ENCODE measurements around the gene CHST8. TPM values are rescaled to one million over a fixed set of nuclear protein-coding genes. Genes with fewer than 3 reads are reported as not detected.

Gene CHST8
- total RNA-seq, 1 experiment from 2014 or later: not detected

GRCh38 chr19:33754361-33754760, 132.6 kb downstream of the CHST8 start:
- Mint-ChIP-seq H3K36me3 (ENCODE audit: insufficient read depth, unreplicated experiment) (no peaks in the 10 kb centered on the region), H3K27ac (ENCODE audit: low read depth, unreplicated experiment) (no peak overlapping the region), H3K4me1 (ENCODE audit: insufficient read depth, unreplicated experiment) (no peaks in the 10 kb centered on the region), H3K9me3 (ENCODE audit: unreplicated experiment) (no peaks in the 10 kb centered on the region), H3K4me3 (ENCODE audit: unreplicated experiment) (no peak overlapping the region), H3K27me3 (ENCODE audit: insufficient read depth, unreplicated experiment) (no peaks in the 10 kb centered on the region)
- ChIA-PET CTCF (interaction anchor here (0.6 to 2.1 kb wide), 2 partner anchors 12 to 24 kb away, joined by 3 to 8 read pairs; no protein-coding TSS in a partner anchor), POLR2A (interaction anchor here (0.6 kb wide), 1 partner anchor 522 kb away, joined by 3 read pairs; no protein-coding TSS in a partner anchor)
- intact Hi-C loops (cut with micrococcal nuclease): no loop called here
- BruUV-seq (replicated peaks): no TSS peak
- no peak for TF ChIP-seq CTCF (IDR thresholded peaks at IDR 0.05; ENCODE audit: unreplicated experiment)
- DNase-seq (ENCODE audit: unreplicated experiment): no peak

GRCh38 chr19:33755099-33756035, 133.6 kb downstream of the CHST8 start:
- H3K4me3 Mint-ChIP-seq (ENCODE audit: unreplicated experiment): no peak overlapping the region
- ChIA-PET POLR2A (interaction anchor here (0.6 kb wide), 1 partner anchor 379 kb away, joined by 3 read pairs; no protein-coding TSS in a partner anchor), CTCF (interaction anchor here (0.6 to 2.1 kb wide), 4 partner anchors 16 to 342 kb away, joined by 3 to 8 read pairs (median 4); no protein-coding TSS in a partner anchor)
- DNase-seq (ENCODE audit: unreplicated experiment): no peak
- intact Hi-C loops (cut with micrococcal nuclease): no loop called here
- peaks cover 5% of the 10 kb centered on the region for H3K9me3 Mint-ChIP-seq (ENCODE audit: unreplicated experiment)
- no peaks in the 10 kb centered on the region for H3K27me3 Mint-ChIP-seq (ENCODE audit: insufficient read depth, unreplicated experiment)
- H3K36me3 Mint-ChIP-seq (ENCODE audit: insufficient read depth, unreplicated experiment): no peaks in the 10 kb centered on the region
- H3K4me1 Mint-ChIP-seq (ENCODE audit: insufficient read depth, unreplicated experiment): no peaks in the 10 kb centered on the region
- H3K27ac Mint-ChIP-seq (ENCODE audit: low read depth, unreplicated experiment): no peak overlapping the region
- BruUV-seq (replicated peaks): no TSS peak
- no peak for TF ChIP-seq CTCF (IDR thresholded peaks at IDR 0.05; ENCODE audit: unreplicated experiment)

GRCh38 chr19:33756177-33756576, 134.4 kb downstream of the CHST8 start:
- ChIA-PET CTCF (interaction anchor here (1.1 to 2.1 kb wide), 3 partner anchors 15 to 341 kb away, joined by 3 to 8 read pairs (median 6); no protein-coding TSS in a partner anchor), POLR2A (interaction anchor here (0.6 kb wide), 1 partner anchor 378 kb away, joined by 3 read pairs; no protein-coding TSS in a partner anchor)
- BruUV-seq (replicated peaks): no TSS peak
- Mint-ChIP-seq H3K36me3 (ENCODE audit: insufficient read depth, unreplicated experiment) (no peaks in the 10 kb centered on the region), H3K9me3 (ENCODE audit: unreplicated experiment) (peaks cover 5% of the 10 kb centered on the region), H3K27ac (ENCODE audit: low read depth, unreplicated experiment) (no peak overlapping the region), H3K4me1 (ENCODE audit: insufficient read depth, unreplicated experiment) (no peaks in the 10 kb centered on the region), H3K27me3 (ENCODE audit: insufficient read depth, unreplicated experiment) (no peaks in the 10 kb centered on the region), H3K4me3 (ENCODE audit: unreplicated experiment) (no peak overlapping the region)
- DNase-seq (ENCODE audit: unreplicated experiment): no peak
- no peak for TF ChIP-seq CTCF (IDR thresholded peaks at IDR 0.05; ENCODE audit: unreplicated experiment)
- intact Hi-C loops (cut with micrococcal nuclease): no loop called here

GRCh38 chr19:33758541-33759013, 136.8 kb downstream of the CHST8 start:
- intact Hi-C loops (cut with micrococcal nuclease): no loop called here
- ChIA-PET POLR2A (no interaction called here), CTCF (interaction anchor here (1.9 to 2.1 kb wide), 2 partner anchors 12 to 19 kb away, joined by 5 to 23 read pairs; no protein-coding TSS in a partner anchor)
- Mint-ChIP-seq H3K36me3 (ENCODE audit: insufficient read depth, unreplicated experiment) (no peaks in the 10 kb centered on the region), H3K4me3 (ENCODE audit: unreplicated experiment) (no peak overlapping the region), H3K27me3 (ENCODE audit: insufficient read depth, unreplicated experiment) (no peaks in the 10 kb centered on the region), H3K4me1 (ENCODE audit: insufficient read depth, unreplicated experiment) (no peaks in the 10 kb centered on the region), H3K9me3 (ENCODE audit: unreplicated experiment) (peaks cover 5% of the 10 kb centered on the region), H3K27ac (ENCODE audit: low read depth, unreplicated experiment) (no peak overlapping the region)
- no peak for TF ChIP-seq CTCF (IDR thresholded peaks at IDR 0.05; ENCODE audit: unreplicated experiment)
- no TSS peak for BruUV-seq (replicated peaks)
- DNase-seq (ENCODE audit: unreplicated experiment): peak; percentile 10
